OCI-LY3 (cell line): Measurements from ENCODE around the gene GKN2.

Experiments
- H2AFZ ChIP-seq: fragments of 200-600, 300-600 bp; shearing (Covaris generic); 2 replicates; pipeline ENCODE4 v1.6.0; 2014; ENCODE audit warnings: antibody characterized with exemption, low read depth, low read length
- H3K27ac ChIP-seq: fragments of 200-600, 300-600 bp; sonication (generic); 2 replicates; pipeline ENCODE4 v1.5.1; 2014; ENCODE audit warnings: mild to moderate bottlenecking, low read length, moderate library complexity, mixed read lengths
- H3K27me3 ChIP-seq: fragments of 200-600, 300-600 bp; sonication (generic); 2 replicates; pipeline ENCODE4 v1.6.1; 2014; ENCODE audit warnings: low read depth, low read length, mixed read lengths
- H3K36me3 ChIP-seq: fragments of 200-600, 300-600 bp; sonication (generic); replicated peaks from 2 replicates; pipeline ENCODE3; 2014; ENCODE audit warnings: low read depth, low read length, mixed read lengths
- H3K4me1 ChIP-seq: fragments of 300-600, 200-600 bp; sonication (generic); 2 replicates; pipeline ENCODE4 v1.6.1; 2014; ENCODE audit warnings: low read length, mixed read lengths
- H3K4me2 ChIP-seq: fragments of 200-600, 300-600 bp; sonication (generic); 2 replicates; pipeline ENCODE4 v1.6.1; 2014; ENCODE audit warnings: low read length, mixed read lengths
- H3K4me3 ChIP-seq: fragments of 300-600, 200-600 bp; sonication (generic); 2 replicates; pipeline ENCODE4 v1.5.1; 2014; ENCODE audit warnings: antibody characterized with exemption, mild to moderate bottlenecking, low read length, moderate library complexity
- H3K79me2 ChIP-seq: fragments of 300-600, 200-600 bp; shearing (Covaris generic); 2 replicates; pipeline ENCODE4 v1.6.1; 2014; ENCODE audit warnings: mild to moderate bottlenecking, low read length, mixed read lengths
- H3K9ac ChIP-seq: fragments of 300-600, 200-600 bp; shearing (Covaris generic); 2 replicates; pipeline ENCODE4 v1.6.0; 2014; ENCODE audit warnings: mild to moderate bottlenecking, low read length, moderate library complexity
- H3K9me3 ChIP-seq: fragments of 200-600, 300-600 bp; shearing (Covaris generic); 2 replicates; pipeline ENCODE4 v1.6.1; 2014; ENCODE audit warnings: low read length, mixed read lengths; ENCODE audit not compliant: insufficient read depth
- H4K20me1 ChIP-seq: fragments of 200-600, 300-600 bp; sonication (generic); 2 replicates; pipeline ENCODE4 v1.6.1; 2016; ENCODE audit warnings: low read length, mixed read lengths; ENCODE audit not compliant: insufficient read depth
- EZH2phosphoT487 ChIP-seq: fragments of 200-600 bp; shearing (Covaris generic); IDR thresholded peaks from 2 replicates; pipeline ENCODE4 v1.6.1; 2018; ENCODE audit warnings: antibody characterized with exemption, mixed run types, low read depth
- TF ChIP-seq, protein P1 (sequence below): fragments of 200-600, 300-600 bp; sonication (generic); IDR thresholded peaks from 2 replicates; pipeline ENCODE4 v1.5.1; 2014; ENCODE audit warnings: antibody characterized with exemption, low read length, low read depth

GKN2 gene

GRCh38 chr2:68977453-68977852, 24.8 kb upstream of the GKN2 start:
- no peaks in the 10 kb centered on the region for H4K20me1 ChIP-seq
- H3K9me3 ChIP-seq = no peaks in the 10 kb centered on the region
- no peak overlapping the region for H3K4me2 ChIP-seq
- peaks cover 52% of the 10 kb centered on the region for H3K27me3 ChIP-seq
- no peak overlapping the region for H3K9ac ChIP-seq
- H3K79me2 ChIP-seq = no peaks in the 10 kb centered on the region
- no peaks in the 10 kb centered on the region for H3K36me3 ChIP-seq
- H2AFZ ChIP-seq = no peak overlapping the region
- no peaks in the 10 kb centered on the region for H3K4me1 ChIP-seq
- TF ChIP-seq, protein P1, sequence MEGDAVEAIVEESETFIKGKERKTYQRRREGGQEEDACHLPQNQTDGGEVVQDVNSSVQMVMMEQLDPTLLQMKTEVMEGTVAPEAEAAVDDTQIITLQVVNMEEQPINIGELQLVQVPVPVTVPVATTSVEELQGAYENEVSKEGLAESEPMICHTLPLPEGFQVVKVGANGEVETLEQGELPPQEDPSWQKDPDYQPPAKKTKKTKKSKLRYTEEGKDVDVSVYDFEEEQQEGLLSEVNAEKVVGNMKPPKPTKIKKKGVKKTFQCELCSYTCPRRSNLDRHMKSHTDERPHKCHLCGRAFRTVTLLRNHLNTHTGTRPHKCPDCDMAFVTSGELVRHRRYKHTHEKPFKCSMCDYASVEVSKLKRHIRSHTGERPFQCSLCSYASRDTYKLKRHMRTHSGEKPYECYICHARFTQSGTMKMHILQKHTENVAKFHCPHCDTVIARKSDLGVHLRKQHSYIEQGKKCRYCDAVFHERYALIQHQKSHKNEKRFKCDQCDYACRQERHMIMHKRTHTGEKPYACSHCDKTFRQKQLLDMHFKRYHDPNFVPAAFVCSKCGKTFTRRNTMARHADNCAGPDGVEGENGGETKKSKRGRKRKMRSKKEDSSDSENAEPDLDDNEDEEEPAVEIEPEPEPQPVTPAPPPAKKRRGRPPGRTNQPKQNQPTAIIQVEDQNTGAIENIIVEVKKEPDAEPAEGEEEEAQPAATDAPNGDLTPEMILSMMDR = no peak
- TF ChIP-seq EZH2phosphoT487 = no peak
- H3K27ac ChIP-seq = no peak overlapping the region
- H3K4me3 ChIP-seq = no peak overlapping the region

DNA sequence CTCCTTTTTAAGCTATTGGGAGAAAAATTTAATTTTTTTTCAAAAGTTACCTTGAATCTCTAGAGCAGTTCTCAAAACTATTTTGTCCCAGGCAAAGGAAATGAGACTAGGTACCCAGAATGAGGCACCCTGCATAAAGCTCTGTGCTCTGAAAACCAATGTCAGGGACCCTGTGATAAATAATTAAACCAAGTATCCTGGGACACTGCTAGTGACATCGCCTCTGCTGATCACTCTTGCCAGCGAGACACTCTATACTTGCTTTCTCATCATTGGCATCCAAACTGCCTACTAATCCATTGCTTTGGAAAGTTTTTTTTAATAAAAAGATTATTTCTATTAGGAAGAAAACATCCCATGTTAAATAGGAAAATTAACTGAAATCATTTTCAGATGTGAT, 23.2 kb upstream of the GKN2 start:
- H3K9me3 ChIP-seq = no peaks in the 10 kb centered on the region
- H3K4me2 ChIP-seq = no peak overlapping the region
- no peak overlapping the region for H3K4me3 ChIP-seq
- H3K36me3 ChIP-seq = no peaks in the 10 kb centered on the region
- H2AFZ ChIP-seq = no peak overlapping the region
- TF ChIP-seq, protein P1 = no peak
- TF ChIP-seq EZH2phosphoT487 = no peak
- no peak overlapping the region for H3K27ac ChIP-seq
- no peaks in the 10 kb centered on the region for H3K4me1 ChIP-seq
- no peaks in the 10 kb centered on the region for H3K79me2 ChIP-seq
- H3K9ac ChIP-seq = no peak overlapping the region
- H4K20me1 ChIP-seq = no peaks in the 10 kb centered on the region
- H3K27me3 ChIP-seq = peaks cover 52% of the 10 kb centered on the region

GRCh38 chr2:68974946-68975665, 22.4 kb upstream of the GKN2 start:
- Histone ChIP-seq H2AFZ (no peak overlapping the region), H3K27me3 (peaks cover 47% of the 10 kb centered on the region), H3K4me2 (no peak overlapping the region), H3K9me3 (no peaks in the 10 kb centered on the region), H3K4me3 (no peak overlapping the region), H3K36me3 (no peaks in the 10 kb centered on the region), H3K79me2 (no peaks in the 10 kb centered on the region), H3K9ac (no peak overlapping the region), H4K20me1 (no peaks in the 10 kb centered on the region), H3K27ac (no peak overlapping the region), H3K4me1 (no peaks in the 10 kb centered on the region)
- TF ChIP-seq EZH2phosphoT487 = no peak
- TF ChIP-seq, protein P1 = no peak

DNA sequence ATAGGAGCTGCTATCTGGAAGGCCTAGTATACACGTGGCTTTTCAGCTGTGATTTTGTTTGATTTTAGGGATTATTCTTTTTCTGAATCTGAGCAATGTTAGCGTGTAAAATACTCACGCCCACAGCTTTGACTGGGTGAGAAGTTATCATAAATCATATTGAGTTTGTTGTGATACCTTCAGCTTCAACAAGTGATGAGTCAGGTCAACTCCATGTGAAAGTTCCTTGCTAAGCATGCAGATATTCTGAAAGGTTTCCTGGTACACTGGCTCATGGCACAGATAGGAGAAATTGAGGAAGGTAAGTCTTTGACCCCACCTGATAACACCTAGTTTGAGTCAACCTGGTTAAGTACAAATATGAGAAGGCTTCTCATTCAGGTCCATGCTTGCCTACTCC, 21.6 kb upstream of the GKN2 start, which contains the start of gene GKN1:
Gene GKN1, plus strand, starts transcription at position 386 of the 400 bp plus-strand sequence. CDS start 42 bp downstream, outside the sequence.
- Histone ChIP-seq H3K27ac (no peak within 1 kb of the TSS), H2AFZ (no peak within 1 kb of the TSS), H3K27me3 (peaks cover 38% of the 10 kb centered on the region), H3K9me3 (no peaks in the 10 kb centered on the region), H3K4me1 (no peaks in the 10 kb centered on the region), H3K4me2 (no peak within 1 kb of the TSS), H3K79me2 (no peaks in the 10 kb centered on the region), H3K9ac (no peak within 1 kb of the TSS), H4K20me1 (no peaks in the 10 kb centered on the region), H3K4me3 (no peak within 1 kb of the TSS), H3K36me3 (no peaks in the 10 kb centered on the region)
- no peak for TF ChIP-seq EZH2phosphoT487
- TF ChIP-seq, protein P1 = no peak
